ENCODE results near the gene PIPOX. TPM values are rescaled to one million over a fixed set of nuclear protein-coding genes. Genes with fewer than 3 reads are reported as not detected.

Gene PIPOX
- total and polyA plus RNA-seq, 2 of the 8 experiments (the other 6 are each of a cell fraction or from before 2014, with no cell fraction given) = 57.2 to 99.6 TPM

DNA sequence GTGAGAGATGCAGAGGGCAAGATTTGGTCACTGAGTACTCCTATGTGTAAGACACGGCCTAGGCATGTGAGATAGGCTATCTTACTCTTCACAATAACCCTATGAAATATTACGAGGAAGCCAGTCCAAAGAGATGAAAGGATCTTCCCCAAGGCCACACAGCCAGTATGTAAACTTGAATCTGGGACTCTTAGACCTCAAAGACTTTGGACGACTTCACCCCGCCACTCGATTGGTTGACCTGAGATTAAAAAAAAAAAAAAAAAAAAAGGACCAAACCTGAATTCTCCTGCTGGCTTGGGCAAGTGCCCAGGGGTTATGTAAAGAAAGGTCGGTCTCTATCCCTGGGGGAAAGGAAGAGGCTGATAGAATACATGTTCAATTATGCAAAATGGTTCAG is 33.1 kb downstream of the PIPOX start:
- H3K56ac ChIP-seq (replicated peaks; ENCODE audit: insufficient read length, low read depth, low read length) = no peak overlapping the region
- no peaks in the 10 kb centered on the region for H4K20me1 ChIP-seq (replicated peaks in 1 of 2; ENCODE audit: control insufficient read depth in 1 of 2, insufficient read depth in 2 of 2, low read length in 2 of 2)
- no peaks in the 10 kb centered on the region for H3K79me2 ChIP-seq (ENCODE audit: control insufficient read depth in 1 of 2, insufficient read depth in 2 of 2, low read length in 2 of 2)
- no peak overlapping the region for H3K18ac ChIP-seq (ENCODE audit: extremely low read depth, low read length)
- ChIA-PET CTCF (ENCODE audit: partially characterized antibody) (interaction anchor here (0.8 to 4.7 kb wide), 8 partner anchors 11 to 123 kb away, joined by 3 to 30 read pairs (median 3); no protein-coding TSS in a partner anchor), POLR2A (ENCODE audit: partially characterized antibody) (interaction anchor here (1.0 to 2.9 kb wide), 9 partner anchors 9 to 123 kb away, joined by 3 to 7 read pairs (median 4); no protein-coding TSS in a partner anchor)
- no peak overlapping the region for H3K4me3 ChIP-seq (ENCODE audit: extremely low read depth in 1 of 4, insufficient read depth in 2 of 4, low read depth in 3 of 4, low read length in 4 of 4)
- no peak overlapping the region for H4K91ac ChIP-seq (replicated peaks; ENCODE audit: insufficient read length, low read length)
- H3K23me2 ChIP-seq (ENCODE audit: low read depth, low read length) = no peaks in the 10 kb centered on the region
- H3K4me2 ChIP-seq (ENCODE audit: insufficient read depth in 1 of 2, low read depth in 2 of 2, low read length in 2 of 2) = no peak overlapping the region
- H3K27me3 ChIP-seq (replicated peaks in 1 of 4; ENCODE audit: control insufficient read depth in 3 of 4, extremely low read depth in 1 of 4, insufficient read depth in 3 of 4, low read length in 3 of 4) = no peaks in the 10 kb centered on the region
- H3K14ac ChIP-seq (ENCODE audit: insufficient read length) = no peak overlapping the region
- H2BK5ac ChIP-seq (ENCODE audit: low read depth, low read length) = no peak overlapping the region
- peak overlapping the region; percentile 41; the same call in 1 of the 2 replicates for H2AK5ac ChIP-seq (ENCODE audit: low read depth, low read length)
- no peak overlapping the region for H3K23ac ChIP-seq (ENCODE audit: insufficient read length)
- no peak overlapping the region for H2BK120ac ChIP-seq (replicated peaks; ENCODE audit: low read depth, low read length)
- peaks cover 0 to 13% (median 5%) of the 10 kb centered on the region in 4 experiments; a peak in 3 of 8 replicates for H3K36me3 ChIP-seq (ENCODE audit: control insufficient read depth in 2 of 4, insufficient read depth in 4 of 4, low read length in 3 of 4)
- DNase-seq (ENCODE audit: low read depth in 1 of 2, low spot score in 2 of 2) = no peak
- H3K9me3 ChIP-seq (ENCODE audit: insufficient read depth in 2 of 2, low read depth in 1 of 2, low read length in 1 of 2) = no peaks in the 10 kb centered on the region
- no peak overlapping the region for H4K5ac ChIP-seq (ENCODE audit: insufficient read length, low read depth, low read length)
- 87% methylated on average over 6 of the region's 6 CpGs; no CpG with 5 or more reads in 1 of the 2 experiments for WGBS, 2 experiments (ENCODE audit: extremely low coverage in 1 of 2, insufficient coverage in 1 of 2, insufficient read length in 1 of 2, insufficient replicate concordance in 2 of 2, low coverage in 1 of 2, low lambda C conversion rate in 2 of 2, missing lambda C conversion rate in 1 of 2)
- H4K8ac ChIP-seq (ENCODE audit: extremely low read depth, insufficient read depth, low read length) = no peak overlapping the region
- no peak overlapping the region for H2BK20ac ChIP-seq (ENCODE audit: low read length)
- FAIRE-seq = no peak
- peak overlapping the region; percentile 88; the same call in 1 of the 2 replicates for H2BK12ac ChIP-seq (ENCODE audit: low read depth, low read length)
- no peak overlapping the region for H2AFZ ChIP-seq (ENCODE audit: low read length)
- no peak overlapping the region for H3K27ac ChIP-seq (ENCODE audit: low read depth, low read length)
- H3K4me1 ChIP-seq (replicated peaks in 1 of 4; ENCODE audit: control insufficient read depth in 3 of 4, insufficient read depth in 4 of 4, low read length in 3 of 4) = peaks cover 8 to 24% (median 18%) of the 10 kb centered on the region in 4 experiments
- no peak overlapping the region for H3K9ac ChIP-seq (replicated peaks in 1 of 4; ENCODE audit: extremely low read depth in 1 of 4, low read depth in 3 of 4, low read length in 3 of 4)
- no peak overlapping the region for H2BK15ac ChIP-seq (ENCODE audit: low read length)
- no peaks in the 10 kb centered on the region for H3K79me1 ChIP-seq (ENCODE audit: low read depth, low read length)
- H3K4ac ChIP-seq (replicated peaks; ENCODE audit: insufficient read length, low read depth, low read length) = no peak overlapping the region
